Measurements from ENCODE around the gene SPATA13. TPM values are rescaled to one million over a fixed set of nuclear protein-coding genes. Genes with fewer than 3 reads are reported as not detected.
"Not testable (repeated sequence)": the region's sequence is repeated elsewhere in the genome, so short reads cannot be mapped to it uniquely, and the experiment has no call there.

The SPATA13 gene
- total RNA-seq, 1 donor from 2014 or later = 20.1 TPM

GRCh38 chr13:24203273-24203672, 42.8 kb downstream of the SPATA13 start:
- DNase-seq (ENCODE audit: extremely low spot score in 2 of 2) = no peak
- Histone ChIP-seq H3K36me3 (no peaks in the 10 kb centered on the region), H3K9me3 (no peaks in the 10 kb centered on the region), H3K4me3 (no peak overlapping the region), H3K27ac (no peak overlapping the region), H3K4me1 (peaks cover 22% of the 10 kb centered on the region), H3K27me3 (no peaks in the 10 kb centered on the region)
- intact Hi-C loops (cut with DNase I) = no loop called here
- TF ChIP-seq POLR2AphosphoS5 (IDR thresholded peaks at IDR 0.05; ENCODE audit: insufficient read depth in 1 of 2, low read depth in 1 of 2) = no peak
- TF ChIP-seq, protein P1, sequence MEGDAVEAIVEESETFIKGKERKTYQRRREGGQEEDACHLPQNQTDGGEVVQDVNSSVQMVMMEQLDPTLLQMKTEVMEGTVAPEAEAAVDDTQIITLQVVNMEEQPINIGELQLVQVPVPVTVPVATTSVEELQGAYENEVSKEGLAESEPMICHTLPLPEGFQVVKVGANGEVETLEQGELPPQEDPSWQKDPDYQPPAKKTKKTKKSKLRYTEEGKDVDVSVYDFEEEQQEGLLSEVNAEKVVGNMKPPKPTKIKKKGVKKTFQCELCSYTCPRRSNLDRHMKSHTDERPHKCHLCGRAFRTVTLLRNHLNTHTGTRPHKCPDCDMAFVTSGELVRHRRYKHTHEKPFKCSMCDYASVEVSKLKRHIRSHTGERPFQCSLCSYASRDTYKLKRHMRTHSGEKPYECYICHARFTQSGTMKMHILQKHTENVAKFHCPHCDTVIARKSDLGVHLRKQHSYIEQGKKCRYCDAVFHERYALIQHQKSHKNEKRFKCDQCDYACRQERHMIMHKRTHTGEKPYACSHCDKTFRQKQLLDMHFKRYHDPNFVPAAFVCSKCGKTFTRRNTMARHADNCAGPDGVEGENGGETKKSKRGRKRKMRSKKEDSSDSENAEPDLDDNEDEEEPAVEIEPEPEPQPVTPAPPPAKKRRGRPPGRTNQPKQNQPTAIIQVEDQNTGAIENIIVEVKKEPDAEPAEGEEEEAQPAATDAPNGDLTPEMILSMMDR (IDR thresholded peaks at IDR 0.05) = no peak
- no peak for TF ChIP-seq POLR2A (IDR thresholded peaks at IDR 0.05)

GRCh38 chr13:24203811-24204210, 43.3 kb downstream of the SPATA13 start:
- TF ChIP-seq POLR2A (IDR thresholded peaks at IDR 0.05) (no peak), POLR2AphosphoS5 (IDR thresholded peaks at IDR 0.05; ENCODE audit: insufficient read depth in 1 of 2, low read depth in 1 of 2) (no peak)
- TF ChIP-seq, protein P1 (IDR thresholded peaks at IDR 0.05) = no peak
- H3K4me1 ChIP-seq = peaks cover 27% of the 10 kb centered on the region
- no peaks in the 10 kb centered on the region for H3K27me3 ChIP-seq
- no peak for DNase-seq (ENCODE audit: extremely low spot score in 2 of 2)
- no peak overlapping the region for H3K4me3 ChIP-seq
- intact Hi-C loops (cut with DNase I) = no loop called here
- H3K27ac ChIP-seq = no peak overlapping the region
- no peaks in the 10 kb centered on the region for H3K9me3 ChIP-seq
- H3K36me3 ChIP-seq = no peaks in the 10 kb centered on the region

- H3K27ac ChIP-seq = not testable (repeated sequence)
- H3K4me1 ChIP-seq = peaks cover 28% of the 10 kb centered on the region
Measured at GRCh38 chr13:24205076-24205475, 44.6 kb downstream of the SPATA13 start.

DNA sequence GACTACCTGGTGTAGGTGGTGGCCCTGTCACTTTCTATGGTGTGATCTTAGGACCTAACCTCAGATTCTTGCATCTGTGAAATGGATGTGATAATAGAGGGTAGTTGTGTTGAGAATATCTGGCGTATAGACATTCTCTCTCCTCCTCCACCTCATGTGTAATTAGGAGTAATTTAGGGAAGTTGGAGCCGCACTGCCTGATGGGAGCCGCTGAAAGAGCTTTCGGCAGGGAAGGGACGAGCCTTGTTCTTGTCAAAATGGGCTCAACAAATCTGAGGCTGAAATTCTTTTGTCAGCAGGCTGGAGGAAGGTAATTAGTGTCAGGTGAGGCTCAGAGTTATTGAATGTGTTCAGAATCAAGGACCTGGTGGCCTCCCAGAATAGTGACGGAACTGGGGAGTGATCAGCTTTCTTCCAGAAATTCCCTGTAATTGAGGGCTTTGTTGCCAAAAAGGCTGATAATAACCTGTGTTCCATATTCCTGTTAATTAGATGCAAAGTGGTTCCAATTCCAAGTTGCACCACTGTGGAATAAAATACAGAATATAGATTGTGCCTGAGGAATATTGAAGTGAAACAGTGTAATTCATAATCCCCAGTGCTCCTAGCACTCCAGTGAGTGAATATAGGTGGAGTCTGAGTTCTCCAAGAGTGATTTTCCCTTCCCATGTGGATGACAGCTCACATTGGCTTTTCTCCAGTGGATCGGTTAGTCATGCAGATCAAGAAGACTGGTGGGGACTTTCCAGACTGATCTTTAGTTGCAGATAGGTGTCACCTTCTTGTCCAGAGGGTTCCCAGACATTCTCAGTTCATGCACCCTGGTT, 47.5 kb downstream of the SPATA13 start:
- intact Hi-C loops (cut with DNase I) = no loop called here
- no peak overlapping the region for H3K4me3 ChIP-seq
- H3K27me3 ChIP-seq = no peaks in the 10 kb centered on the region
- TF ChIP-seq POLR2AphosphoS5 (IDR thresholded peaks at IDR 0.05; ENCODE audit: insufficient read depth in 1 of 2, low read depth in 1 of 2) = no peak
- TF ChIP-seq, protein P1 (IDR thresholded peaks at IDR 0.05) = no peak
- TF ChIP-seq POLR2A (IDR thresholded peaks at IDR 0.05) = no peak
- H3K9me3 ChIP-seq = no peaks in the 10 kb centered on the region
- no peak for DNase-seq (ENCODE audit: extremely low spot score in 2 of 2)
- H3K36me3 ChIP-seq = no peaks in the 10 kb centered on the region
- H3K4me1 ChIP-seq = peaks cover 28% of the 10 kb centered on the region
- H3K27ac ChIP-seq = no peak overlapping the region

More at GRCh38 chr13:24205076-24205475, 44.6 kb downstream of the SPATA13 start:
- H3K9me3 ChIP-seq; H3K4me3 ChIP-seq; H3K27me3 ChIP-seq; DNase-seq (ENCODE audit: extremely low spot score in 2 of 2); intact Hi-C loops (cut with DNase I); H3K36me3 ChIP-seq: not testable (repeated sequence)

- Histone ChIP-seq H3K9me3 (no peaks in the 10 kb centered on the region), H3K4me3 (no peak overlapping the region), H3K27me3 (no peaks in the 10 kb centered on the region), H3K4me1 (peaks cover 17% of the 10 kb centered on the region), H3K27ac (no peak overlapping the region), H3K36me3 (no peaks in the 10 kb centered on the region)
- DNase-seq (ENCODE audit: extremely low spot score in 2 of 2) = no peak
- TF ChIP-seq POLR2AphosphoS5 (IDR thresholded peaks at IDR 0.05; ENCODE audit: insufficient read depth in 1 of 2, low read depth in 1 of 2) (no peak), POLR2A (IDR thresholded peaks at IDR 0.05) (no peak)
- TF ChIP-seq, protein P1 (IDR thresholded peaks at IDR 0.05) = no peak
- intact Hi-C loops (cut with DNase I) = no loop called here
Measured at GRCh38 chr13:24209138-24209537, 48.6 kb downstream of the SPATA13 start.

Measured in vagina (tissue), 2 donors.